HCT116 (cell line): ENCODE data around the gene AIDA. TPM values are rescaled to one million over a fixed set of nuclear protein-coding genes. Genes with fewer than 3 reads are reported as not detected.

Experiments
- ATAC-seq: fragments of 200-7000 bp; cut with Tn5 transposase; 2 replicates; pipeline ENCODE4 v1.9.1; 2020; ENCODE audit warnings: mild to moderate bottlenecking, moderate library complexity
- BruUV-seq: library from RNA; stranded (reverse); fragments of 400-500 nt; replicated peaks from 2 replicates; lab custom pipeline; 2021; lab: Mats Ljungman, UMichigan
- CTCF ChIA-PET: fragments of 300-600 bp; sonication (Branson Sonifier 250); formaldehyde crosslinking; loops from one replicate; lab custom pipeline; 2021; ENCODE audit warnings: antibody characterized with exemption; lab: Charles Lee
- POLR2A ChIA-PET: fragments of 300-600, 350-600 bp; sonication (Branson Sonifier 250); formaldehyde crosslinking; loops from one replicate; lab custom pipeline; 2021; ENCODE audit warnings: antibody characterized with exemption; lab: Charles Lee
- RAD21 ChIA-PET, 2 experiments: fragments of 300-600 bp; sonication (Branson Sonifier 250); formaldehyde crosslinking; loops; one replicate each; lab custom pipeline; 2023; ENCODE audit warnings: low total read pairs in 2 of 2; ENCODE audit not compliant: uncharacterized antibody in 2 of 2, unreplicated experiment in 2 of 2, low non-redundant PET in 1 of 2; lab: Charles Lee
- DNase-seq: peaks from one replicate; pipeline ENCODE4 v3.0.0-alpha.2; 2010; ENCODE audit warnings: low read depth, low spot score
- H2AFZ ChIP-seq: fragments of 200-600 bp; shearing (Covaris generic), sonication (generic); 2 replicates; pipeline ENCODE4 v1.6.1; 2017; ENCODE audit warnings: low read depth, mixed run types, mixed read lengths, antibody characterized with exemption, low read length; ENCODE audit not compliant: poor library complexity, severe bottlenecking
- H3K27ac ChIP-seq: 2 replicates; pipeline ENCODE4 v1.5.1; 2012; ENCODE audit warnings: low read depth, low read length
- H3K27me3 ChIP-seq: fragments of 200-600 bp; sonication (generic); 2 replicates; pipeline ENCODE4 v1.6.1; 2016; ENCODE audit warnings: mixed run types, low read length, mixed read lengths; ENCODE audit not compliant: insufficient read depth
- H3K36me3 ChIP-seq, 2 experiments: fragments of 200-500 bp in 1 of 2; fragments of 200-600 bp in 1 of 2; sonication (Bioruptor generic) in 1 of 2; sonication (generic) in 1 of 2; 2 replicates each; pipeline versions ENCODE4 v1.5.1 to v1.6.1; 2014 to 2016; ENCODE audit warnings: low read length in 2 of 2, inconsistent platforms in 1 of 2, mixed read lengths in 1 of 2, mixed run types in 1 of 2; ENCODE audit not compliant: insufficient read depth in 2 of 2, control insufficient read depth in 1 of 2
- H3K4me1 ChIP-seq, 2 experiments: fragments of 200-600 bp in 1 of 2; sonication (generic) in 1 of 2; 2 replicates each; pipeline versions ENCODE4 v1.5.1 to v1.6.1; 2012 to 2017; ENCODE audit warnings: low read length in 2 of 2, inconsistent platforms in 1 of 2, mild to moderate bottlenecking in 1 of 2, mixed read lengths in 1 of 2, mixed run types in 1 of 2, moderate library complexity in 1 of 2; ENCODE audit not compliant: insufficient read depth in 2 of 2, control insufficient read depth in 1 of 2
- H3K4me2 ChIP-seq: fragments of 200-600 bp; sonication (generic); 2 replicates; pipeline ENCODE4 v1.6.1; 2017; ENCODE audit warnings: mixed run types, low read length, mixed read lengths
- H3K4me3 ChIP-seq, 2 experiments: fragments of 200-600 bp in 1 of 2; sonication (generic) in 1 of 2; replicated peaks in 1 of 2; 2 replicates each; pipeline ENCODE4 v1.5.1; 2011 to 2016; ENCODE audit warnings: low read length in 2 of 2, control low read depth in 1 of 2, low read depth in 1 of 2, mild to moderate bottlenecking in 1 of 2, mixed read lengths in 1 of 2, mixed run types in 1 of 2
- H3K79me2 ChIP-seq: fragments of 200-600 bp; sonication (generic); 2 replicates; pipeline ENCODE4 v1.6.1; 2017; ENCODE audit warnings: mild to moderate bottlenecking, mixed run types, low read length, moderate library complexity, mixed read lengths; ENCODE audit not compliant: insufficient read depth
- H3K9ac ChIP-seq: fragments of 200-600 bp; sonication (generic); 2 replicates; pipeline ENCODE4 v1.6.1; 2016; ENCODE audit warnings: low read length, mixed read lengths
- H3K9me2 ChIP-seq: fragments of 200-600 bp; sonication (generic), shearing (Covaris generic); 2 replicates; pipeline ENCODE4 v1.6.1; 2017; ENCODE audit warnings: mixed run types, mild to moderate bottlenecking, moderate library complexity; ENCODE audit not compliant: insufficient read depth
- H3K9me3 ChIP-seq, 2 experiments: fragments of 200-500 bp in 1 of 2; fragments of 200-600 bp in 1 of 2; sonication (Bioruptor generic) in 1 of 2; sonication (generic) in 1 of 2; 2 replicates each; pipeline ENCODE4 v1.6.1; 2014 to 2017; ENCODE audit warnings: low read length in 2 of 2, mixed read lengths in 2 of 2, inconsistent platforms in 1 of 2, low read depth in 1 of 2, mild to moderate bottlenecking in 1 of 2, mixed run types in 1 of 2, moderate library complexity in 1 of 2; ENCODE audit not compliant: control insufficient read depth in 1 of 2, insufficient read depth in 1 of 2
- H4K20me1 ChIP-seq: fragments of 200-600 bp; sonication (generic), shearing (Covaris generic); 2 replicates; pipeline ENCODE4 v1.6.1; 2017; ENCODE audit warnings: mixed run types, mild to moderate bottlenecking, moderate library complexity; ENCODE audit not compliant: insufficient read depth
- CEBPB ChIP-seq: IDR thresholded peaks from 2 replicates; pipeline ENCODE4 v1.6.1; 2012; ENCODE audit warnings: low read depth
- ELF1 ChIP-seq: IDR thresholded peaks from 2 replicates; pipeline ENCODE4 v1.6.1; 2012; ENCODE audit warnings: low read depth, borderline replicate concordance
- POLR2AphosphoS5 ChIP-seq: IDR thresholded peaks from 2 replicates; pipeline ENCODE4 v1.6.1; 2011; ENCODE audit warnings: mild to moderate bottlenecking, low read depth, low read length, moderate library complexity
- SIN3A ChIP-seq: IDR thresholded peaks from 2 replicates; pipeline ENCODE4 v1.6.1; 2012; ENCODE audit warnings: low read depth
- SP1 ChIP-seq: IDR thresholded peaks from 2 replicates; pipeline ENCODE4 v1.6.1; 2012; ENCODE audit warnings: low read depth
- intact Hi-C: fragments of 100-400 bp; cut with micrococcal nuclease; formaldehyde crosslinking; loops from 2 replicates; pipeline ENCODE4 v1.10.0; 2022
- total RNA-seq: library from RNA; stranded (reverse); gene quantifications from one replicate; pipeline ENCODE4 v1.2.1, GENCODE V29; 2021; ENCODE audit not compliant: unreplicated experiment
- TF ChIP-seq, protein P1 (sequence below), 3 experiments: fragments of 200-600 bp in 1 of 3; sonication (generic) in 1 of 3; IDR thresholded peaks in 2 of 3; conservative IDR thresholded peaks in 1 of 3; 2 replicates each; pipeline ENCODE4 v1.5.1; 2012 to 2017; ENCODE audit warnings: low read depth in 2 of 3, low read length in 2 of 3, antibody characterized with exemption in 1 of 3, borderline replicate concordance in 1 of 3, control low read depth in 1 of 3, mild to moderate bottlenecking in 1 of 3, mixed read lengths in 1 of 3, mixed run types in 1 of 3, moderate library complexity in 1 of 3; ENCODE audit not compliant: insufficient read depth in 1 of 3
- TF ChIP-seq, protein P2 (sequence below): IDR thresholded peaks from 2 replicates; pipeline ENCODE4 v1.6.1; 2012
- TF ChIP-seq, protein P3 (sequence below): IDR thresholded peaks from 2 replicates; pipeline ENCODE4 v1.6.1; 2012; ENCODE audit warnings: low read depth
- TF ChIP-seq, protein P4 (sequence below): IDR thresholded peaks from 2 replicates; pipeline ENCODE4 v1.6.1; 2012

Gene AIDA
- total RNA-seq, 1 experiment from 2014 or later, result 53.2 TPM

DNA sequence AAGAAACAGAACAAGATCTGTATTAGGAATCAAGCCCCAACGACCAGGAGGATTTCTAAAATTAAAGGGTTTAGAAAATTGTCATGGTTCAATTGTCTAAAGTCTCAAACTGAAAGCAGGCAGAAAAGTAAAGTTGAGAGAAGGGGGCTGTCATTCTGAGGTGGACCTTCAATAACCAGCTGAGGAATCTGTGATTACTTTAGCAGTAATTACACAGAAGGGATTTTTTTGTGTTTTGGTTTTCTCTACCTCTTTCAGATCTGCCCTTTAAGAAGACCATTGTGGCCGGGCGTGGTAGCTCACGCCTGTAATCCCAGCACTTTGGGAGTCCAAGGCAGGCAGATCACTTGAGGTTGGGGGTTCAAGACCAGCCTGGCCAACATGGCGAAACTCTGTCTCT is 17.4 kb downstream of the AIDA start:
- BruUV-seq, result no TSS peak
- H2AFZ ChIP-seq, result no peak overlapping the region
- POLR2A ChIA-PET, result no interaction called here
- H3K9me3 ChIP-seq, result no peaks in the 10 kb centered on the region
- intact Hi-C loops, result loop anchor here (5.0 kb wide), 1 partner anchor 43 kb away; no protein-coding TSS in a partner anchor
- no peaks in the 10 kb centered on the region for H3K27me3 ChIP-seq
- no peaks in the 10 kb centered on the region for H3K9me2 ChIP-seq
- no peaks in the 10 kb centered on the region for H4K20me1 ChIP-seq
- no peak overlapping the region for H3K27ac ChIP-seq
- H3K4me3 ChIP-seq, result no peak overlapping the region
- H3K79me2 ChIP-seq, result peaks cover 8% of the 10 kb centered on the region
- TF ChIP-seq SIN3A, result no peak
- TF ChIP-seq, protein P1, sequence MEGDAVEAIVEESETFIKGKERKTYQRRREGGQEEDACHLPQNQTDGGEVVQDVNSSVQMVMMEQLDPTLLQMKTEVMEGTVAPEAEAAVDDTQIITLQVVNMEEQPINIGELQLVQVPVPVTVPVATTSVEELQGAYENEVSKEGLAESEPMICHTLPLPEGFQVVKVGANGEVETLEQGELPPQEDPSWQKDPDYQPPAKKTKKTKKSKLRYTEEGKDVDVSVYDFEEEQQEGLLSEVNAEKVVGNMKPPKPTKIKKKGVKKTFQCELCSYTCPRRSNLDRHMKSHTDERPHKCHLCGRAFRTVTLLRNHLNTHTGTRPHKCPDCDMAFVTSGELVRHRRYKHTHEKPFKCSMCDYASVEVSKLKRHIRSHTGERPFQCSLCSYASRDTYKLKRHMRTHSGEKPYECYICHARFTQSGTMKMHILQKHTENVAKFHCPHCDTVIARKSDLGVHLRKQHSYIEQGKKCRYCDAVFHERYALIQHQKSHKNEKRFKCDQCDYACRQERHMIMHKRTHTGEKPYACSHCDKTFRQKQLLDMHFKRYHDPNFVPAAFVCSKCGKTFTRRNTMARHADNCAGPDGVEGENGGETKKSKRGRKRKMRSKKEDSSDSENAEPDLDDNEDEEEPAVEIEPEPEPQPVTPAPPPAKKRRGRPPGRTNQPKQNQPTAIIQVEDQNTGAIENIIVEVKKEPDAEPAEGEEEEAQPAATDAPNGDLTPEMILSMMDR (IDR thresholded peaks at IDR 0.05 in 2 of 3, conservative IDR thresholded peaks at IDR 0.05 in 1 of 3; ENCODE audit: borderline replicate concordance in 1 of 3, insufficient read depth in 1 of 3, low read depth in 2 of 3, low read length in 2 of 3), result no peak
- no peak for TF ChIP-seq ELF1
- TF ChIP-seq, protein P2, sequence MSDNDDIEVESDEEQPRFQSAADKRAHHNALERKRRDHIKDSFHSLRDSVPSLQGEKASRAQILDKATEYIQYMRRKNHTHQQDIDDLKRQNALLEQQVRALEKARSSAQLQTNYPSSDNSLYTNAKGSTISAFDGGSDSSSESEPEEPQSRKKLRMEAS, result no peak
- TF ChIP-seq POLR2AphosphoS5, result no peak
- no peak for TF ChIP-seq CEBPB
- TF ChIP-seq, protein P3, sequence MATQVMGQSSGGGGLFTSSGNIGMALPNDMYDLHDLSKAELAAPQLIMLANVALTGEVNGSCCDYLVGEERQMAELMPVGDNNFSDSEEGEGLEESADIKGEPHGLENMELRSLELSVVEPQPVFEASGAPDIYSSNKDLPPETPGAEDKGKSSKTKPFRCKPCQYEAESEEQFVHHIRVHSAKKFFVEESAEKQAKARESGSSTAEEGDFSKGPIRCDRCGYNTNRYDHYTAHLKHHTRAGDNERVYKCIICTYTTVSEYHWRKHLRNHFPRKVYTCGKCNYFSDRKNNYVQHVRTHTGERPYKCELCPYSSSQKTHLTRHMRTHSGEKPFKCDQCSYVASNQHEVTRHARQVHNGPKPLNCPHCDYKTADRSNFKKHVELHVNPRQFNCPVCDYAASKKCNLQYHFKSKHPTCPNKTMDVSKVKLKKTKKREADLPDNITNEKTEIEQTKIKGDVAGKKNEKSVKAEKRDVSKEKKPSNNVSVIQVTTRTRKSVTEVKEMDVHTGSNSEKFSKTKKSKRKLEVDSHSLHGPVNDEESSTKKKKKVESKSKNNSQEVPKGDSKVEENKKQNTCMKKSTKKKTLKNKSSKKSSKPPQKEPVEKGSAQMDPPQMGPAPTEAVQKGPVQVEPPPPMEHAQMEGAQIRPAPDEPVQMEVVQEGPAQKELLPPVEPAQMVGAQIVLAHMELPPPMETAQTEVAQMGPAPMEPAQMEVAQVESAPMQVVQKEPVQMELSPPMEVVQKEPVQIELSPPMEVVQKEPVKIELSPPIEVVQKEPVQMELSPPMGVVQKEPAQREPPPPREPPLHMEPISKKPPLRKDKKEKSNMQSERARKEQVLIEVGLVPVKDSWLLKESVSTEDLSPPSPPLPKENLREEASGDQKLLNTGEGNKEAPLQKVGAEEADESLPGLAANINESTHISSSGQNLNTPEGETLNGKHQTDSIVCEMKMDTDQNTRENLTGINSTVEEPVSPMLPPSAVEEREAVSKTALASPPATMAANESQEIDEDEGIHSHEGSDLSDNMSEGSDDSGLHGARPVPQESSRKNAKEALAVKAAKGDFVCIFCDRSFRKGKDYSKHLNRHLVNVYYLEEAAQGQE, result no peak
- TF ChIP-seq, protein P4, sequence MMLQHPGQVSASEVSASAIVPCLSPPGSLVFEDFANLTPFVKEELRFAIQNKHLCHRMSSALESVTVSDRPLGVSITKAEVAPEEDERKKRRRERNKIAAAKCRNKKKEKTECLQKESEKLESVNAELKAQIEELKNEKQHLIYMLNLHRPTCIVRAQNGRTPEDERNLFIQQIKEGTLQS, result no peak
- TF ChIP-seq SP1, result no peak
- H3K9ac ChIP-seq, result no peak overlapping the region
- ATAC-seq (no peak), DNase-seq (no peak)
- H3K4me2 ChIP-seq, result no peak overlapping the region
- H3K4me1 ChIP-seq, result no peaks in the 10 kb centered on the region
- H3K36me3 ChIP-seq, result peaks cover 0 to 3% of the 10 kb centered on the region in 2 experiments; a peak in 2 of 4 replicates
- RAD21 ChIA-PET, result no interaction called here
- CTCF ChIA-PET, result no interaction called here
